H1 (cell line): ENCODE data around the gene CENPO. TPM values are rescaled to one million over a fixed set of nuclear protein-coding genes. Genes with fewer than 3 reads are reported as not detected.

ENCODE experiments used
- CTCF ChIA-PET: fragments of 300-600 bp; sonication (Branson Sonifier 250); formaldehyde crosslinking; loops from one replicate; lab custom pipeline; 2021; ENCODE audit not compliant: partially characterized antibody; lab: Charles Lee
- POLR2A ChIA-PET: fragments of 300-600 bp; sonication (Branson Sonifier 250); formaldehyde crosslinking; loops from one replicate; lab custom pipeline; 2021; ENCODE audit warnings: inconsistent platforms; ENCODE audit not compliant: partially characterized antibody; lab: Charles Lee
- DNase-seq, 2 experiments: peaks; one replicate each; pipeline versions ENCODE4 v3.0.0 to v3.0.0-alpha.2; 2010 to 2022; ENCODE audit warnings: low spot score in 2 of 2, low read depth in 1 of 2, mixed read lengths in 1 of 2
- FAIRE-seq: peaks from 2 replicates; lab custom pipeline; 2011; peaks lifted over from hg19 to GRCh38; lab: Jason Lieb, UNC
- H2AFZ ChIP-seq: 2 replicates; pipeline ENCODE4 v1.8.1; 2012; ENCODE audit warnings: low read length, inconsistent platforms
- H2AK5ac ChIP-seq: 2 replicates; pipeline ENCODE4 v1.6.1; 2013; ENCODE audit warnings: low read depth, low read length
- H2BK120ac ChIP-seq: replicated peaks from 2 replicates; pipeline ENCODE3; 2013; ENCODE audit warnings: low read depth, low read length, inconsistent platforms
- H2BK12ac ChIP-seq: 2 replicates; pipeline ENCODE4 v1.6.1; 2013; ENCODE audit warnings: low read depth, low read length
- H2BK15ac ChIP-seq: 2 replicates; pipeline ENCODE4 v1.6.1; 2013; ENCODE audit warnings: low read length
- H2BK20ac ChIP-seq: 2 replicates; pipeline ENCODE4 v1.6.1; 2013; ENCODE audit warnings: low read length
- H2BK5ac ChIP-seq: 2 replicates; pipeline ENCODE4 v1.6.1; 2013; ENCODE audit warnings: low read depth, low read length
- H3K14ac ChIP-seq: 2 replicates; pipeline ENCODE4 v1.6.1; 2013; ENCODE audit warnings: inconsistent platforms; ENCODE audit not compliant: insufficient read length
- H3K18ac ChIP-seq: 2 replicates; pipeline ENCODE4 v1.6.1; 2013; ENCODE audit warnings: low read length; ENCODE audit errors: extremely low read depth
- H3K23ac ChIP-seq: 2 replicates; pipeline ENCODE4 v1.6.1; 2013; ENCODE audit warnings: inconsistent platforms; ENCODE audit not compliant: insufficient read length
- H3K23me2 ChIP-seq: 2 replicates; pipeline ENCODE4 v1.6.1; 2013; ENCODE audit warnings: low read depth, low read length
- H3K27ac ChIP-seq: 2 replicates; pipeline ENCODE4 v1.6.1; 2011; ENCODE audit warnings: low read depth, low read length, inconsistent platforms
- H3K27me3 ChIP-seq, 4 experiments: replicated peaks in 1 of 4; 1 replicate in 1 of 4; 2 replicates in 3 of 4; pipeline versions ENCODE4 v1.6.1 to v1.8.1; 2011 to 2013; ENCODE audit warnings: low read length in 3 of 4, mild to moderate bottlenecking in 3 of 4, inconsistent platforms in 2 of 4, mixed read lengths in 2 of 4, moderate library complexity in 1 of 4; ENCODE audit not compliant: control insufficient read depth in 3 of 4, insufficient read depth in 3 of 4; ENCODE audit errors: extremely low read depth in 1 of 4
- H3K36me3 ChIP-seq, 4 experiments: 2 replicates each; pipeline versions ENCODE4 v1.6.1 to v1.8.1; 2011 to 2013; ENCODE audit warnings: mild to moderate bottlenecking in 4 of 4, low read length in 3 of 4, moderate library complexity in 2 of 4, control low read depth in 1 of 4, inconsistent platforms in 1 of 4; ENCODE audit not compliant: insufficient read depth in 4 of 4, control insufficient read depth in 2 of 4
- H3K4ac ChIP-seq: replicated peaks from 2 replicates; pipeline ENCODE3; 2013; ENCODE audit warnings: low read length, low read depth, mixed read lengths, inconsistent platforms; ENCODE audit not compliant: insufficient read length
- H3K4me1 ChIP-seq, 4 experiments: replicated peaks in 1 of 4; 1 replicate in 1 of 4; 2 replicates in 3 of 4; pipeline versions ENCODE4 v1.6.1 to v1.8.1; 2011 to 2013; ENCODE audit warnings: low read length in 3 of 4, inconsistent platforms in 2 of 4, mixed read lengths in 1 of 4; ENCODE audit not compliant: insufficient read depth in 4 of 4, control insufficient read depth in 3 of 4
- H3K4me2 ChIP-seq, 2 experiments: 2 replicates each; pipeline versions ENCODE4 v1.6.1 to v1.8.1; 2011 to 2013; ENCODE audit warnings: low read depth in 2 of 2, low read length in 2 of 2, control low read depth in 1 of 2, inconsistent platforms in 1 of 2, mild to moderate bottlenecking in 1 of 2; ENCODE audit not compliant: insufficient read depth in 1 of 2
- H3K4me3 ChIP-seq, 4 experiments: fragments of 200-600, 300-600 bp in 1 of 4; sonication (generic), shearing (Covaris generic), sonication (Bioruptor Twin) in 1 of 4; 2 replicates each; pipeline versions ENCODE4 v1.5.1 to v1.8.1; 2011 to 2016; ENCODE audit warnings: low read length in 4 of 4, low read depth in 3 of 4, control low read depth in 2 of 4, inconsistent platforms in 2 of 4, mild to moderate bottlenecking in 2 of 4, mixed read lengths in 1 of 4, moderate library complexity in 1 of 4; ENCODE audit not compliant: insufficient read depth in 2 of 4; ENCODE audit errors: extremely low read depth in 1 of 4
- H3K56ac ChIP-seq: replicated peaks from 2 replicates; pipeline ENCODE3; 2013; ENCODE audit warnings: low read depth, mild to moderate bottlenecking, mixed read lengths, low read length, inconsistent platforms; ENCODE audit not compliant: insufficient read length
- H3K79me1 ChIP-seq: 2 replicates; pipeline ENCODE4 v1.6.1; 2013; ENCODE audit warnings: low read depth, low read length, control low read depth
- H3K79me2 ChIP-seq, 2 experiments: 2 replicates each; pipeline versions ENCODE4 v1.6.1 to v1.8.1; 2012 to 2013; ENCODE audit warnings: low read length in 2 of 2, mild to moderate bottlenecking in 2 of 2, inconsistent platforms in 1 of 2; ENCODE audit not compliant: insufficient read depth in 2 of 2, control insufficient read depth in 1 of 2
- H3K9ac ChIP-seq, 4 experiments: replicated peaks in 1 of 4; 1 replicate in 1 of 4; 2 replicates in 3 of 4; pipeline versions ENCODE4 v1.6.1 to v1.8.1; 2011 to 2013; ENCODE audit warnings: low read depth in 3 of 4, low read length in 3 of 4, control low read depth in 2 of 4, mild to moderate bottlenecking in 2 of 4, moderate library complexity in 2 of 4, inconsistent platforms in 1 of 4; ENCODE audit errors: extremely low read depth in 1 of 4
- H3K9me3 ChIP-seq, 2 experiments: 2 replicates each; pipeline versions ENCODE4 v1.6.1 to v1.8.1; 2012 to 2013; ENCODE audit warnings: mild to moderate bottlenecking in 2 of 2, moderate library complexity in 2 of 2, control low read depth in 1 of 2, inconsistent platforms in 1 of 2, low read depth in 1 of 2, low read length in 1 of 2, mixed read lengths in 1 of 2; ENCODE audit not compliant: insufficient read depth in 2 of 2
- H4K20me1 ChIP-seq, 2 experiments: replicated peaks in 1 of 2; 2 replicates each; pipeline versions ENCODE3 to v1.8.1; 2011 to 2013; ENCODE audit warnings: inconsistent platforms in 2 of 2, low read length in 2 of 2, mild to moderate bottlenecking in 1 of 2; ENCODE audit not compliant: insufficient read depth in 2 of 2, control insufficient read depth in 1 of 2
- H4K5ac ChIP-seq: 2 replicates; pipeline ENCODE4 v1.6.1; 2013; ENCODE audit warnings: low read length, low read depth, mixed read lengths, inconsistent platforms; ENCODE audit not compliant: insufficient read length
- H4K8ac ChIP-seq: 2 replicates; pipeline ENCODE4 v1.8.0; 2013; ENCODE audit warnings: mild to moderate bottlenecking, moderate library complexity, low read length, inconsistent platforms; ENCODE audit not compliant: insufficient read depth; ENCODE audit errors: extremely low read depth
- H4K91ac ChIP-seq: replicated peaks from 2 replicates; pipeline ENCODE3; 2013; ENCODE audit warnings: low read length, mixed read lengths, inconsistent platforms; ENCODE audit not compliant: insufficient read length
- CBX5 ChIP-seq: fragments of 300-800, 300-1000 bp; sonication (generic); IDR thresholded peaks from 2 replicates; pipeline ENCODE4 v1.7.1; 2016; ENCODE audit warnings: antibody characterized with exemption, low read length, low read depth
- EP300 ChIP-seq, 2 experiments: IDR thresholded peaks; 1 replicate in 1 of 2; 2 replicates in 1 of 2; pipeline ENCODE4 v1.6.1; 2011 to 2012; ENCODE audit warnings: low read depth in 2 of 2, low read length in 2 of 2, mild to moderate bottlenecking in 2 of 2, borderline replicate concordance in 1 of 2, inconsistent platforms in 1 of 2, moderate library complexity in 1 of 2
- GTF2F1 ChIP-seq: IDR thresholded peaks from 2 replicates; pipeline ENCODE4 v1.6.1; 2012; ENCODE audit warnings: low read depth, low read length, improper control_type of control experiment, borderline replicate concordance
- MAFK ChIP-seq: IDR thresholded peaks from 2 replicates; pipeline ENCODE4 v1.6.1; 2012; ENCODE audit warnings: low read depth, mild to moderate bottlenecking, improper control_type of control experiment, low read length
- RFX5 ChIP-seq: IDR thresholded peaks from 2 replicates; pipeline ENCODE4 v1.6.1; 2011; ENCODE audit warnings: low read depth, low read length, improper control_type of control experiment, borderline replicate concordance
- SIN3A ChIP-seq, 2 experiments: IDR thresholded peaks in 1 of 2; conservative IDR thresholded peaks in 1 of 2; 2 replicates each; pipeline ENCODE4 v1.6.1; 2011 to 2012; ENCODE audit warnings: low read length in 2 of 2, improper control_type of control experiment in 1 of 2, low read depth in 1 of 2, mild to moderate bottlenecking in 1 of 2
- TBP ChIP-seq: IDR thresholded peaks from 2 replicates; pipeline ENCODE4 v1.6.1; 2011; ENCODE audit warnings: low read depth, low read length, improper control_type of control experiment
- TEAD4 ChIP-seq: IDR thresholded peaks from 2 replicates; pipeline ENCODE4 v1.6.1; 2012; ENCODE audit warnings: low read depth, low read length, inconsistent platforms, mixed read lengths
- WGBS, 2 experiments: shearing (Covaris generic) in 1 of 2; methylation state at CpG; one replicate each; pipeline versions ENCODE4 v1.1.6 to v1.1.7; 2013 to 2015; ENCODE audit warnings: low lambda C conversion rate in 2 of 2, mixed read lengths in 2 of 2, inconsistent platforms in 1 of 2, low coverage in 1 of 2, missing lambda C conversion rate in 1 of 2; ENCODE audit not compliant: insufficient replicate concordance in 2 of 2, insufficient coverage in 1 of 2, insufficient read length in 1 of 2; ENCODE audit errors: extremely low coverage in 1 of 2, missing lambda C conversion rate in 1 of 2; 5-methylcytosine and 5-hydroxymethylcytosine counted together
- polyA plus RNA-seq, 7 experiments: library from polyadenylated mRNA; depleted of rRNA in 3 of 7; stranded (reverse) in 5 of 7; unstranded in 2 of 7; fragments of >200 nt in 5 of 7; fragments of 200-250 nt in 2 of 7; gene quantifications; 1 replicate in 5 of 7; 2 replicates in 1 of 7; 4 replicates in 1 of 7; pipeline versions ENCODE4 v1.2.1 to v1.2.3, GENCODE V29; 2011 to 2013; ENCODE audit warnings: missing spikeins in 2 of 7, mixed read lengths in 2 of 7
- total RNA-seq: library from RNA; stranded (reverse); fragmentation: NEBNext Ultra II Directional; extraction: Animal tissue kit (Norgen Biotek cat#: 25700); gene quantifications from 2 replicates; pipeline ENCODE4 v1.2.1, GENCODE V29; 2021
- TF ChIP-seq, protein P1 (sequence below), 3 experiments: IDR thresholded peaks; 1 replicate in 2 of 3; 2 replicates in 1 of 3; pipeline versions ENCODE4 v1.5.1 to v1.6.1; 2011; ENCODE audit warnings: low read length in 3 of 3, mild to moderate bottlenecking in 3 of 3, inconsistent platforms in 2 of 3, low read depth in 1 of 3, moderate library complexity in 1 of 3; ENCODE audit not compliant: insufficient read depth in 1 of 3; ENCODE audit errors: control extremely low read depth in 1 of 3

Gene CENPO
- total and polyA plus RNA-seq, 2 of the 8 experiments (the other 6 are each of a cell fraction or from before 2014, with no cell fraction given), result 34.4 to 46.3 TPM

DNA sequence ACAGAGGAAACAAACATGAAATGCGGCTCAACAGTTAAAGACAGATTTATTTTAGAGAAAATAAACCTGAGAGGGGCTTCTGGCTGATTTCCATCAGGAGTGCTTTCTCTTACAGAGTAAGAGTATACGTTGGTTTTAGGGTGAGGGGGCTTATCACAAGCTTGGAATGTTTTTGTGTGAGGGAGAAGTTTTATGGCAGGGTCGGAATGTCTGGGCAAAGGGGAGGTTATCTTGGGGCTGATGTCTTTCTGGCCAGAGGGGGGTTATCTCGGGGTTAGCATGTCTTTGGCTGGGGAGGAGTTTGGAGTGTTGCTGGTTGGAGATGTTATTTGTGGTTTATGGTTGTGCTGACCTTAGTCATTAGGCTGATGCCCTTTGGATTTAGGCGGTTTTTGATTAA is 22.2 kb upstream of the CENPO start:
- Histone ChIP-seq H3K23me2 (no peaks in the 10 kb centered on the region; the same call in 1 of the 2 replicates), H3K79me1 (no peaks in the 10 kb centered on the region), H2AK5ac (no peak overlapping the region), H2BK20ac (no peak overlapping the region), H3K36me3 (no peaks in the 10 kb centered on the region), H2BK5ac (no peak overlapping the region), H4K20me1 (no peaks in the 10 kb centered on the region), H2BK15ac (no peak overlapping the region), H3K79me2 (no peaks in the 10 kb centered on the region), H3K23ac (no peak overlapping the region), H4K5ac (no peak overlapping the region), H3K27ac (no peak overlapping the region), H3K4ac (no peak overlapping the region), H3K18ac (no peak overlapping the region), H2AFZ (no peak overlapping the region), H3K27me3 (no peaks in the 10 kb centered on the region), H3K9me3 (no peaks in the 10 kb centered on the region), H3K9ac (no peak overlapping the region), H3K56ac (no peak overlapping the region), H2BK120ac (no peak overlapping the region), H2BK12ac (no peak overlapping the region), H3K4me1 (peaks cover 0 to 3% (median 0%) of the 10 kb centered on the region in 4 experiments; a peak in 4 of 7 replicates), H4K8ac (no peak overlapping the region), H3K4me2 (no peak overlapping the region), H3K4me3 (no peak overlapping the region), H4K91ac (no peak overlapping the region), H3K14ac (no peak overlapping the region)
- ChIA-PET POLR2A (interaction anchor here (0.6 kb wide), 2 partner anchors 9 to 89 kb away, joined by 3 to 4 read pairs; no protein-coding TSS in a partner anchor), CTCF (no interaction called here)
- FAIRE-seq (peak; percentile 48), DNase-seq (no peak)
- 92% methylated on average over 5 of the region's 5 CpGs; no CpG with 5 or more reads in 1 of the 2 experiments for WGBS, 2 experiments
- TF ChIP-seq MAFK, result no peak
- TF ChIP-seq TEAD4, result no peak
- TF ChIP-seq SIN3A (conservative IDR thresholded peaks at IDR 0.05 in 1 of 2, IDR thresholded peaks at IDR 0.05 in 1 of 2; ENCODE audit: low read depth in 1 of 2, low read length in 2 of 2), result no peak
- no peak for TF ChIP-seq RFX5
- TF ChIP-seq CBX5, result no peak
- TF ChIP-seq EP300 (IDR thresholded peaks at IDR 0.05; ENCODE audit: borderline replicate concordance in 1 of 2, low read depth in 2 of 2, low read length in 2 of 2), result no peak
- TF ChIP-seq, protein P1, sequence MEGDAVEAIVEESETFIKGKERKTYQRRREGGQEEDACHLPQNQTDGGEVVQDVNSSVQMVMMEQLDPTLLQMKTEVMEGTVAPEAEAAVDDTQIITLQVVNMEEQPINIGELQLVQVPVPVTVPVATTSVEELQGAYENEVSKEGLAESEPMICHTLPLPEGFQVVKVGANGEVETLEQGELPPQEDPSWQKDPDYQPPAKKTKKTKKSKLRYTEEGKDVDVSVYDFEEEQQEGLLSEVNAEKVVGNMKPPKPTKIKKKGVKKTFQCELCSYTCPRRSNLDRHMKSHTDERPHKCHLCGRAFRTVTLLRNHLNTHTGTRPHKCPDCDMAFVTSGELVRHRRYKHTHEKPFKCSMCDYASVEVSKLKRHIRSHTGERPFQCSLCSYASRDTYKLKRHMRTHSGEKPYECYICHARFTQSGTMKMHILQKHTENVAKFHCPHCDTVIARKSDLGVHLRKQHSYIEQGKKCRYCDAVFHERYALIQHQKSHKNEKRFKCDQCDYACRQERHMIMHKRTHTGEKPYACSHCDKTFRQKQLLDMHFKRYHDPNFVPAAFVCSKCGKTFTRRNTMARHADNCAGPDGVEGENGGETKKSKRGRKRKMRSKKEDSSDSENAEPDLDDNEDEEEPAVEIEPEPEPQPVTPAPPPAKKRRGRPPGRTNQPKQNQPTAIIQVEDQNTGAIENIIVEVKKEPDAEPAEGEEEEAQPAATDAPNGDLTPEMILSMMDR (IDR thresholded peaks at IDR 0.05; ENCODE audit: control extremely low read depth in 1 of 3, insufficient read depth in 1 of 3, low read depth in 1 of 3, low read length in 3 of 3), result no peak
- no peak for TF ChIP-seq GTF2F1
- TF ChIP-seq TBP, result no peak
